H1 (cell line): ENCODE data around the gene PMM1. TPM values are rescaled to one million over a fixed set of nuclear protein-coding genes. Genes with fewer than 3 reads are reported as not detected.
A peak's percentile ranks its signal among the peaks of the same experiment; 100 is the strongest.

Experiments
- CTCF ChIA-PET: fragments of 300-600 bp; sonication (Branson Sonifier 250); formaldehyde crosslinking; loops from one replicate; lab custom pipeline; 2021; ENCODE audit not compliant: partially characterized antibody; lab: Charles Lee
- POLR2A ChIA-PET: fragments of 300-600 bp; sonication (Branson Sonifier 250); formaldehyde crosslinking; loops from one replicate; lab custom pipeline; 2021; ENCODE audit warnings: inconsistent platforms; ENCODE audit not compliant: partially characterized antibody; lab: Charles Lee
- DNase-seq, 2 experiments: peaks; one replicate each; pipeline versions ENCODE4 v3.0.0 to v3.0.0-alpha.2; 2010 to 2022; ENCODE audit warnings: low spot score in 2 of 2, low read depth in 1 of 2, mixed read lengths in 1 of 2
- FAIRE-seq: peaks from 2 replicates; lab custom pipeline; 2011; peaks lifted over from hg19 to GRCh38; lab: Jason Lieb, UNC
- H2AFZ ChIP-seq: 2 replicates; pipeline ENCODE4 v1.8.1; 2012; ENCODE audit warnings: low read length, inconsistent platforms
- H2AK5ac ChIP-seq: 2 replicates; pipeline ENCODE4 v1.6.1; 2013; ENCODE audit warnings: low read depth, low read length
- H2BK120ac ChIP-seq: replicated peaks from 2 replicates; pipeline ENCODE3; 2013; ENCODE audit warnings: low read depth, low read length, inconsistent platforms
- H2BK12ac ChIP-seq: 2 replicates; pipeline ENCODE4 v1.6.1; 2013; ENCODE audit warnings: low read depth, low read length
- H2BK15ac ChIP-seq: 2 replicates; pipeline ENCODE4 v1.6.1; 2013; ENCODE audit warnings: low read length
- H2BK20ac ChIP-seq: 2 replicates; pipeline ENCODE4 v1.6.1; 2013; ENCODE audit warnings: low read length
- H2BK5ac ChIP-seq: 2 replicates; pipeline ENCODE4 v1.6.1; 2013; ENCODE audit warnings: low read depth, low read length
- H3K14ac ChIP-seq: 2 replicates; pipeline ENCODE4 v1.6.1; 2013; ENCODE audit warnings: inconsistent platforms; ENCODE audit not compliant: insufficient read length
- H3K18ac ChIP-seq: 2 replicates; pipeline ENCODE4 v1.6.1; 2013; ENCODE audit warnings: low read length; ENCODE audit errors: extremely low read depth
- H3K23ac ChIP-seq: 2 replicates; pipeline ENCODE4 v1.6.1; 2013; ENCODE audit warnings: inconsistent platforms; ENCODE audit not compliant: insufficient read length
- H3K23me2 ChIP-seq: 2 replicates; pipeline ENCODE4 v1.6.1; 2013; ENCODE audit warnings: low read depth, low read length
- H3K27ac ChIP-seq: 2 replicates; pipeline ENCODE4 v1.6.1; 2011; ENCODE audit warnings: low read depth, low read length, inconsistent platforms
- H3K27me3 ChIP-seq, 4 experiments: replicated peaks in 1 of 4; 1 replicate in 1 of 4; 2 replicates in 3 of 4; pipeline versions ENCODE4 v1.6.1 to v1.8.1; 2011 to 2013; ENCODE audit warnings: low read length in 3 of 4, mild to moderate bottlenecking in 3 of 4, inconsistent platforms in 2 of 4, mixed read lengths in 2 of 4, moderate library complexity in 1 of 4; ENCODE audit not compliant: control insufficient read depth in 3 of 4, insufficient read depth in 3 of 4; ENCODE audit errors: extremely low read depth in 1 of 4
- H3K36me3 ChIP-seq, 4 experiments: 2 replicates each; pipeline versions ENCODE4 v1.6.1 to v1.8.1; 2011 to 2013; ENCODE audit warnings: mild to moderate bottlenecking in 4 of 4, low read length in 3 of 4, moderate library complexity in 2 of 4, control low read depth in 1 of 4, inconsistent platforms in 1 of 4; ENCODE audit not compliant: insufficient read depth in 4 of 4, control insufficient read depth in 2 of 4
- H3K4ac ChIP-seq: replicated peaks from 2 replicates; pipeline ENCODE3; 2013; ENCODE audit warnings: low read length, low read depth, mixed read lengths, inconsistent platforms; ENCODE audit not compliant: insufficient read length
- H3K4me1 ChIP-seq, 4 experiments: replicated peaks in 1 of 4; 1 replicate in 1 of 4; 2 replicates in 3 of 4; pipeline versions ENCODE4 v1.6.1 to v1.8.1; 2011 to 2013; ENCODE audit warnings: low read length in 3 of 4, inconsistent platforms in 2 of 4, mixed read lengths in 1 of 4; ENCODE audit not compliant: insufficient read depth in 4 of 4, control insufficient read depth in 3 of 4
- H3K4me2 ChIP-seq, 2 experiments: 2 replicates each; pipeline versions ENCODE4 v1.6.1 to v1.8.1; 2011 to 2013; ENCODE audit warnings: low read depth in 2 of 2, low read length in 2 of 2, control low read depth in 1 of 2, inconsistent platforms in 1 of 2, mild to moderate bottlenecking in 1 of 2; ENCODE audit not compliant: insufficient read depth in 1 of 2
- H3K4me3 ChIP-seq, 4 experiments: fragments of 200-600, 300-600 bp in 1 of 4; sonication (generic), shearing (Covaris generic), sonication (Bioruptor Twin) in 1 of 4; 2 replicates each; pipeline versions ENCODE4 v1.5.1 to v1.8.1; 2011 to 2016; ENCODE audit warnings: low read length in 4 of 4, low read depth in 3 of 4, control low read depth in 2 of 4, inconsistent platforms in 2 of 4, mild to moderate bottlenecking in 2 of 4, mixed read lengths in 1 of 4, moderate library complexity in 1 of 4; ENCODE audit not compliant: insufficient read depth in 2 of 4; ENCODE audit errors: extremely low read depth in 1 of 4
- H3K56ac ChIP-seq: replicated peaks from 2 replicates; pipeline ENCODE3; 2013; ENCODE audit warnings: low read depth, mild to moderate bottlenecking, mixed read lengths, low read length, inconsistent platforms; ENCODE audit not compliant: insufficient read length
- H3K79me1 ChIP-seq: 2 replicates; pipeline ENCODE4 v1.6.1; 2013; ENCODE audit warnings: low read depth, low read length, control low read depth
- H3K79me2 ChIP-seq, 2 experiments: 2 replicates each; pipeline versions ENCODE4 v1.6.1 to v1.8.1; 2012 to 2013; ENCODE audit warnings: low read length in 2 of 2, mild to moderate bottlenecking in 2 of 2, inconsistent platforms in 1 of 2; ENCODE audit not compliant: insufficient read depth in 2 of 2, control insufficient read depth in 1 of 2
- H3K9ac ChIP-seq, 4 experiments: replicated peaks in 1 of 4; 1 replicate in 1 of 4; 2 replicates in 3 of 4; pipeline versions ENCODE4 v1.6.1 to v1.8.1; 2011 to 2013; ENCODE audit warnings: low read depth in 3 of 4, low read length in 3 of 4, control low read depth in 2 of 4, mild to moderate bottlenecking in 2 of 4, moderate library complexity in 2 of 4, inconsistent platforms in 1 of 4; ENCODE audit errors: extremely low read depth in 1 of 4
- H3K9me3 ChIP-seq, 2 experiments: 2 replicates each; pipeline versions ENCODE4 v1.6.1 to v1.8.1; 2012 to 2013; ENCODE audit warnings: mild to moderate bottlenecking in 2 of 2, moderate library complexity in 2 of 2, control low read depth in 1 of 2, inconsistent platforms in 1 of 2, low read depth in 1 of 2, low read length in 1 of 2, mixed read lengths in 1 of 2; ENCODE audit not compliant: insufficient read depth in 2 of 2
- H4K20me1 ChIP-seq, 2 experiments: replicated peaks in 1 of 2; 2 replicates each; pipeline versions ENCODE3 to v1.8.1; 2011 to 2013; ENCODE audit warnings: inconsistent platforms in 2 of 2, low read length in 2 of 2, mild to moderate bottlenecking in 1 of 2; ENCODE audit not compliant: insufficient read depth in 2 of 2, control insufficient read depth in 1 of 2
- H4K5ac ChIP-seq: 2 replicates; pipeline ENCODE4 v1.6.1; 2013; ENCODE audit warnings: low read length, low read depth, mixed read lengths, inconsistent platforms; ENCODE audit not compliant: insufficient read length
- H4K8ac ChIP-seq: 2 replicates; pipeline ENCODE4 v1.8.0; 2013; ENCODE audit warnings: mild to moderate bottlenecking, moderate library complexity, low read length, inconsistent platforms; ENCODE audit not compliant: insufficient read depth; ENCODE audit errors: extremely low read depth
- H4K91ac ChIP-seq: replicated peaks from 2 replicates; pipeline ENCODE3; 2013; ENCODE audit warnings: low read length, mixed read lengths, inconsistent platforms; ENCODE audit not compliant: insufficient read length
- BRCA1 ChIP-seq: IDR thresholded peaks from 2 replicates; pipeline ENCODE4 v1.6.1; 2012; ENCODE audit warnings: low read depth, low read length, improper control_type of control experiment
- CBX5 ChIP-seq: fragments of 300-800, 300-1000 bp; sonication (generic); IDR thresholded peaks from 2 replicates; pipeline ENCODE4 v1.7.1; 2016; ENCODE audit warnings: antibody characterized with exemption, low read length, low read depth
- PHF8 ChIP-seq: fragments of 200-600 bp; sonication (generic); conservative IDR thresholded peaks from 2 replicates; pipeline ENCODE4 v1.7.1; 2012; ENCODE audit warnings: low read depth, mild to moderate bottlenecking, inconsistent platforms, low read length, moderate library complexity
- SIX5 ChIP-seq: IDR thresholded peaks from 2 replicates; pipeline ENCODE4 v1.6.1; 2011; ENCODE audit warnings: mild to moderate bottlenecking, low read depth, low read length
- WGBS, 2 experiments: shearing (Covaris generic) in 1 of 2; methylation state at CpG; one replicate each; pipeline versions ENCODE4 v1.1.6 to v1.1.7; 2013 to 2015; ENCODE audit warnings: low lambda C conversion rate in 2 of 2, mixed read lengths in 2 of 2, inconsistent platforms in 1 of 2, low coverage in 1 of 2, missing lambda C conversion rate in 1 of 2; ENCODE audit not compliant: insufficient replicate concordance in 2 of 2, insufficient coverage in 1 of 2, insufficient read length in 1 of 2; ENCODE audit errors: extremely low coverage in 1 of 2, missing lambda C conversion rate in 1 of 2; 5-methylcytosine and 5-hydroxymethylcytosine counted together
- polyA plus RNA-seq, 7 experiments: library from polyadenylated mRNA; depleted of rRNA in 3 of 7; stranded (reverse) in 5 of 7; unstranded in 2 of 7; fragments of >200 nt in 5 of 7; fragments of 200-250 nt in 2 of 7; gene quantifications; 1 replicate in 5 of 7; 2 replicates in 1 of 7; 4 replicates in 1 of 7; pipeline versions ENCODE4 v1.2.1 to v1.2.3, GENCODE V29; 2011 to 2013; ENCODE audit warnings: missing spikeins in 2 of 7, mixed read lengths in 2 of 7
- total RNA-seq: library from RNA; stranded (reverse); fragmentation: NEBNext Ultra II Directional; extraction: Animal tissue kit (Norgen Biotek cat#: 25700); gene quantifications from 2 replicates; pipeline ENCODE4 v1.2.1, GENCODE V29; 2021

The PMM1 gene
- total and polyA plus RNA-seq, 2 of the 8 experiments (the other 6 are each of a cell fraction or from before 2014, with no cell fraction given) = 11.3 to 20.0 TPM

- no peak overlapping the region for H3K23ac ChIP-seq
- H2AFZ ChIP-seq = no peak overlapping the region
- no peaks in the 10 kb centered on the region; a peak in 1 of 4 replicates for H3K79me2 ChIP-seq
- H2BK15ac ChIP-seq = no peak overlapping the region
- DNase-seq (no peak), FAIRE-seq (no peak)
- H4K20me1 ChIP-seq = peaks cover 11 to 32% of the 10 kb centered on the region in 2 experiments
- no peak overlapping the region for H3K14ac ChIP-seq
- H3K56ac ChIP-seq = no peak overlapping the region
- H2AK5ac ChIP-seq = no peak overlapping the region
- no peak for TF ChIP-seq PHF8
- no peak for TF ChIP-seq CBX5
- TF ChIP-seq SIX5 = no peak
- TF ChIP-seq BRCA1 = no peak
- H3K23me2 ChIP-seq = no peaks in the 10 kb centered on the region
- H4K91ac ChIP-seq = no peak overlapping the region
- no peak overlapping the region for H3K4me3 ChIP-seq
- H3K4me1 ChIP-seq = peaks cover 0 to 7% (median 3%) of the 10 kb centered on the region in 4 experiments; a peak in 4 of 7 replicates
- H3K4me2 ChIP-seq = no peak overlapping the region
- no peak overlapping the region for H2BK120ac ChIP-seq
- no peak overlapping the region for H4K5ac ChIP-seq
- no peak overlapping the region for H4K8ac ChIP-seq
- 0 out of 2 replicates have a peak overlapping the region, but pooled peaks have one; percentile 26 for H3K27ac ChIP-seq
- H3K4ac ChIP-seq = no peak overlapping the region
- H3K79me1 ChIP-seq = 0 out of 2 replicates have a peak, but pooled peaks cover 2% of the 10 kb centered on the region
- 95% methylated on average over 17 of the region's 17 CpGs; no CpG with 5 or more reads in 1 of the 2 experiments for WGBS, 2 experiments
- ChIA-PET POLR2A (interaction anchor here (1.0 to 1.9 kb wide), 4 partner anchors 9 to 128 kb away, joined by 3 to 15 read pairs (median 5); partner anchors contain the start of gene POLR3H), CTCF (interaction anchor here (0.5 to 2.3 kb wide), 17 partner anchors 9 to 241 kb away, joined by 3 to 19 read pairs (median 5); partner anchors contain the start of gene POLR3H)
- H3K9me3 ChIP-seq = no peaks in the 10 kb centered on the region
- no peak overlapping the region for H2BK5ac ChIP-seq
- no peaks in the 10 kb centered on the region for H3K27me3 ChIP-seq
- H3K18ac ChIP-seq = no peak overlapping the region
- H3K9ac ChIP-seq = peak overlapping the region in 2 of 4 experiments; percentile 20 to 23; a peak in 3 of 7 replicates
- peaks cover 22 to 43% (median 33%) of the 10 kb centered on the region in 4 experiments for H3K36me3 ChIP-seq
- no peak overlapping the region for H2BK20ac ChIP-seq
- no peak overlapping the region for H2BK12ac ChIP-seq
Observed at GRCh38 chr22:41531715-41532477, 57.7 kb downstream of the PMM1 start.
